Activated CD8-positive, alpha-beta memory T cell treated with anti-CD3 and anti-CD28 coated beads for 24 hours (primary cell): ENCODE measurements around the gene POLR2A.
"Not testable (repeated sequence)": the region's sequence is repeated elsewhere in the genome, so short reads cannot be mapped to it uniquely, and the experiment has no call there.

Experiments used
- DNase-seq: peaks from one replicate; pipeline ENCODE4 v3.0.0-alpha.2; 2020

POLR2A gene

DNA sequence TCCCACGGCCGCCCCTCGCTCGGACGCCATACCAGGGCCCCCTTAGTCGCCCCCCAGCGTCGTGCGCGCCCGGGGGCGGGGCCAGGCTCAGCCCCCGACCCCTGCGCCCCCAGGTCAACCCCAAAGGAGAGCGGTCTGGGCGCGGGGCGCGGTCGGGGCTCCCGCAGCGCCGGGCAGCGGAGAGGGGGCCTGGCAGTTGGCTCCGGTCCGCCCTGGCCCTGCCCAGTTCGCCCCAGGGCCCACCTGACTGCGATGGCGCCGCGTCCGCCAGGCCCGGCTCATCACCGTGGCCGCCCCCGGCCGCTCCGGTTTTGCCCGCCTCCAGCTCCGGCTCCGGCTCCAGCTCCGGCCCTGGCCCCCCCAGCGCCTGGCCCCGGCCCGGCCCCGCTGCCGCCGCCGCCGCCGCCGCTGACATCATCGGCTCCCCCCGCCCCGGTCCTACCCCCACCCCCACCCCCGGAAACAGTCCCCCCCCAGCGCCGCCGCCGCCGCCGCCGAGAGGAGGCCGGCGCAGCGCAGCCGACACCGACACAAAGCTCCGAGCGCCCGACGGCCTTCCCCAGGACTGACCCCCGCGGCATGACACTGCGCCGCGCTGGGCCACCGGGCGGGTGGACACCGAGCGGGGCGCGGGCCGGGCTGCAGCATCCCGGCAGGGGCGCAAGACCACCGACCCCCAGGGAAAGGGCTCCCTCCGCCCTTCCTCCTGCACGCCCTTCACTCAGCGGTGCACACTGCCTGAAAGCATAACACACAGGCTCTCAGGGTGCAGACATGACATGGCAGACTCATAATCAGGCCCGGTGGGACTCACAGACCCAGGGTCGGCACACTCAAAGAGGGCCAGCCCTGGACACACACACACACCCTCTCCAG is 4.7 kb upstream of the POLR2A start, which contains the start of gene ZBTB4:
Gene ZBTB4, minus strand, starts transcription at position 419 of the 876 bp plus-strand sequence. CDS start 12,830 bp downstream, outside the sequence.
- peak; percentile 85 for DNase-seq

DNA sequence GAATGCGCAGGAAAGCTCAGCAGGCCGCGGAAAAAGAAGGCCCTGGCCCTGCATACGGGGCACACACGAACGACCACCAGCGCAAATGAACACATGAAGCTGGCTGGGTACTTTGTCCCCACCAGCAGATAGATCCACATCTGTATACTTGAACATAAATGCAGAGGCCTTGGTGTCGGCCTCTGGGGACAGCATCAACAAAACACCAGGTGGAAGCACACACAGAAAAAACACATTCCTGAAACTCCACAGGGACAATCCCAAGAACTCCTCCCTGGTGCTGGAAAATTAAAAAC is 4.1 kb upstream of the POLR2A start:
- DNase-seq: no peak

GRCh38 chr17:7481275-7481674 is 2.9 kb upstream of the POLR2A start, which contains the start of gene SLC35G6:
Gene SLC35G6 (plus strand): TSS chr17:7481446. CDS start chr17:7481517, 71 bp downstream.
- not testable (repeated sequence) for DNase-seq

- not testable (repeated sequence) for DNase-seq
Measured at GRCh38 chr17:7481842-7482741, 2.1 kb upstream of the POLR2A start.

DNA sequence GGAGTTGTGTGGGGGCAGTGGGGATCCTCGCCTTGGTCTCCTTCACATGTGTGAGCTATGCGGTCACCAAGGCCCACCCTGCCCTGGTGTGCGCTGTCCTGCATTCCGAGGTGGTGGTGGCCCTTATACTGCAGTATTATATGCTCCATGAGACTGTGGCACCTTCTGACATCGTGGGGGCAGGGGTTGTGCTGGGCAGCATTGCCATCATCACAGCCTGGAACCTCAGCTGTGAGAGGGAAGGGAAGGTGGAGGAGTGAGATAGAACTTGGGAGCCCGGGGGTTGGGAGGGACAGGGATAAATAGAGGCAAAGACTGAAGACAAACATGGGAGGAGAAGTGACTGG is 1.5 kb upstream of the POLR2A start:
- DNase-seq: not testable (repeated sequence)

DNA sequence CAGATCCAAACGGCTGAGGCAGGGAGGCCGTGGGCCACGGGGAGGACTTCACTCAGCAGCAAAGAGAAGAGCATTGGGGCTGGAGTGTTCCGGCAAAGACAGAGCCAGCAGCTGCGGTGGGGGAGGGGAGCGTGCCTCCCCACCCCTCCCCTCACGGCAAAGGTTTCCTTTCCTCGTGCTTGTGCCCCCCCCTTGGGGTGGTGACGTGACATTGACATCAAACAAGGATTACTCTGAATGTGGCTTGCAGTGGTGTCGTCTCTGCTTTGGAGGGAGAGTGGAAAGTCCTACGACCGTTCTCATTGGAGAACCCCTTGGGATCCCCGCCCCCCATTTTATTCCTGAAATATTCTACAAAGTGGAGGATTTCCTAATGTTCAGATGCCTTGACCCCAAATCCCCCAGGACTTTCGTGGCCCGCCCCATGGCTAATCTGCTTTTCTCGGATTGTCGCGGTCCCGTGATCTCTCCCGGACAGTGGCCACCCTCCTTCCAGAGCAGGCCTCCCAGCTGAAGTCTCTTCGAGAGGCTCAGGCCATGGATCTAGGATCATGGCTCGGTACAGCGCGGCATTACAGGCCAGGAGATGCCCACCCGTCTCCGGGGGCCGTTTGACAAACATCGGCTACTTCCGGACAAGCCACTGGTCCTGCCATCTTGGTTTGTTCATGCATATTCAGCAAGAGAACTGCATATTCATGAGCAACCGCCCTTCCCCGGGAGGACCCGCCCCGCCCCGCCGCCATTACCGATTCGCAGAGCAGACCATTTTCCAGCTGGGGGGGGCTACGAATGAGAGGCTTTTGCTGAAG is 705 bp upstream of the POLR2A start:
- peak; percentile 97 for DNase-seq

- DNase-seq: no peak
Measured at GRCh38 chr17:7484919-7485377, 782 bp downstream of the POLR2A start.

GRCh38 chr17:7486181-7486580 is 2.0 kb downstream of the POLR2A start:
- no peak for DNase-seq

GRCh38 chr17:7490144-7490543 is 6.0 kb downstream of the POLR2A start:
- no peak for DNase-seq

DNA sequence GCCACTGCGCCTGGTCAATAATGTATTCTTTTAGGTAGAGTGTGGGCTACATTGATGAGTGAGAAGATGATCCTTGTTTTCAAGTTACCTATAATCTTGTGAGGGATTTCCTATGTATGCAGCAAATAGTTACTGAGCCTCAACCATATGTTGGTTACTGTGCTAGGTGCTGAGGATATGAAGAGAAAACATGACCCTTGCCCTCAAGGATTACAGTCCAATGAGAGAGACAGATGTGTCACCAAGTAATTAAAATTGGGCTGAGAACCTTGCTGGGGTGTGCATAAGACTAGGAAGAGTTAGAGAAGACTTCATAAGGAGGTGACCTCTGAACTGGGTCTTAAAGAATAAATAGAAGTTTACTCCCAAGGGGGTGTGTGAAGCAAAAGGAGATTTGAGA is 7.4 kb downstream of the POLR2A start:
- no peak for DNase-seq

- DNase-seq: no peak
Measured at GRCh38 chr17:7493941-7494340, 9.8 kb downstream of the POLR2A start.

GRCh38 chr17:7495906-7496434 is 11.8 kb downstream of the POLR2A start:
- DNase-seq: no peak

GRCh38 chr17:7496470-7497183 is 12.5 kb downstream of the POLR2A start:
- DNase-seq: no peak

GRCh38 chr17:7497228-7497627 is 13.1 kb downstream of the POLR2A start:
- DNase-seq: no peak

DNA sequence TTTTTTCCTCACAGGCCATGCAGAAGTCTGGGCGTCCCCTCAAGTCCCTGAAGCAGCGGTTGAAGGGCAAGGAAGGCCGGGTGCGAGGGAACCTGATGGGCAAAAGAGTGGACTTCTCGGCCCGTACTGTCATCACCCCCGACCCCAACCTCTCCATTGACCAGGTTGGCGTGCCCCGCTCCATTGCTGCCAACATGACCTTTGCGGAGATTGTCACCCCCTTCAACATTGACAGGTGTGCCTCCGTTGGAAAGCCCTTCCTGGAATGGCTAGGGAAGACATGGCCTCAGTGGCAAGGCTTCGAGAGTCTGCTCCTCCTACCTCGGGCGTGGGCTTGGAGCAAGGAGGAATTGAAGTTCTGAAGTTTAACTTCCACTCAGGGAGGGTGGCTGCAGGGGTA is 13.5 kb downstream of the POLR2A start:
- no peak for DNase-seq

- no peak for DNase-seq
Measured at GRCh38 chr17:7499161-7499560, 15.0 kb downstream of the POLR2A start.

- no peak for DNase-seq
Measured at GRCh38 chr17:7501729-7502128, 17.6 kb downstream of the POLR2A start.

DNA sequence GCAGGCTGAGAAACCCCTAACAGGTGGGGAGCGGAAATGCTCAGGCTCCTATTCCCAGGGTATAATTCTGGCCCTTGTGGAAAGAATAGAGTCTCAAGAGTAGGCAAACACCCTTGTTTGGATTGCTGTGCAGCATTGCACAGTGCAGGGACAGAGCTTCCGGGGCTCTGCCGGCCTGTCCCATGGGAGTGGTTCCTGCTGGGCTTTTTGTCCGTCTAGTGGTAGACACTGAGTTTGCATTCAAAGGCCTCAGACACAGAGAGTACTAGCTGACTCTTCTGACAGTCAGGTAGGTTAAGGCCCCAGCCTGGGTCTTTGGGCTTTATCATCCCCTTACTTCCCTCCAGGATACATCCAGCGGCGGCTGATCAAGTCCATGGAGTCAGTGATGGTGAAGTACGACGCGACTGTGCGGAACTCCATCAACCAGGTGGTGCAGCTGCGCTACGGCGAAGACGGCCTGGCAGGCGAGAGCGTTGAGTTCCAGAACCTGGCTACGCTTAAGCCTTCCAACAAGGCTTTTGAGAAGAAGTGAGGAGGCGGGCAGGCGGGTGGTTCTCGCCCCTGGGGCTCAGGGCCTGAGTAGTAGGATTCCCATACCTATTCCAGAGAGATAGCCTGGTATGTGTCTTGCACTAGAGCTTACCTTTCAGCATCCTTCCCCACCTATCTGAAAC is 18.1 kb downstream of the POLR2A start:
- DNase-seq: no peak

DNA sequence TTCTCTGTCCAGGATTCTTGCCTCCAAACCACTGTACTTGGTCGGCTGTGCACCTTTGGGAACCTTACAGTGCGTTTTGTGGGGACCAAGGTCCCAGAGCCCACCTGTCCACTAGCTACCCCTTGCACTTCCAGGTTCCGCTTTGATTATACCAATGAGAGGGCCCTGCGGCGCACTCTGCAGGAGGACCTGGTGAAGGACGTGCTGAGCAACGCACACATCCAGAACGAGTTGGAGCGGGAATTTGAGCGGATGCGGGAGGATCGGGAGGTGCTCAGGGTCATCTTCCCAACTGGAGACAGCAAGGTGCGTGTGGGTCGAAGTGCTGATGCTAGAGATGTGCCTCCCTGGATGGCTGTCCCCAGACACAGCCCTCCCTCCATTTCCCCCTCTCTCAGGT is 18.8 kb downstream of the POLR2A start:
- no peak for DNase-seq

DNA sequence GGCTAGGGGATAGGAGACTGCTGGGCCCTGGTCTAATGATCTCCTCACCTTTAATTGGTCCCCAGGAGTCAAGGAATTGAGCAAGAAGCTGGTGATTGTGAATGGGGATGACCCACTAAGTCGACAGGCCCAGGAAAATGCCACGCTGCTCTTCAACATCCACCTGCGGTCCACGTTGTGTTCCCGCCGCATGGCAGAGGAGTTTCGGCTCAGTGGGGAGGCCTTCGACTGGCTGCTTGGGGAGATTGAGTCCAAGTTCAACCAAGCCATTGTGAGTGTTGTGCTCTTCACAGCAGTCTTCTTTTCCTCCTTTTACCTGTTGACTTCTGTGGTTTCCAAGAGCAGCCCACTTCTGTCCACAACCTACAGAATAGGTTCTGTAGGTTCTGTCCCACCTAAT is 19.4 kb downstream of the POLR2A start:
- no peak for DNase-seq

DNA sequence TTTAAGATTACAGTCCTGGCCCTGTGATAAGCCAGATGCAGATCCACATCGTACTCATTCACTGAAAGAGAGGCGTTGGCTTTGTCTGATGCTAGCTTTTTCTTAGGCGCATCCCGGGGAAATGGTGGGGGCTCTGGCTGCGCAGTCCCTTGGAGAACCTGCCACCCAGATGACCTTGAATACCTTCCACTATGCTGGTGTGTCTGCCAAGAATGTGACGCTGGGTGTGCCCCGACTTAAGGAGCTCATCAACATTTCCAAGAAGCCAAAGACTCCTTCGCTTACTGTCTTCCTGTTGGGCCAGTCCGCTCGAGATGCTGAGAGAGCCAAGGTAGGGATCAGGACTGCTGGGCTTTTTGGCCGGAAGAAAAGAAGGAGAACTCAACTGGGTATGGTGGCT is 24.0 kb downstream of the POLR2A start:
- no peak for DNase-seq
